D721Med (cell line): ENCODE results near the gene KIF6.
"Not testable (repeated sequence)": the region's sequence is repeated elsewhere in the genome, so short reads cannot be mapped to it uniquely, and the experiment has no call there.

Experiments used
- DNase-seq: peaks from one replicate; pipeline ENCODE4 v3.0.0; 2011; ENCODE audit warnings: low spot score; ENCODE audit not compliant: insufficient read length
- FAIRE-seq: peaks from 2 replicates; lab custom pipeline; 2011; peaks lifted over from hg19 to GRCh38; lab: Jason Lieb, UNC
- TF ChIP-seq, protein P1 (sequence below): IDR thresholded peaks from 2 replicates; pipeline ENCODE4 v1.5.1; 2012; ENCODE audit warnings: mild to moderate bottlenecking, control low read depth; ENCODE audit not compliant: insufficient read depth; ENCODE audit errors: missing control alignments

Gene KIF6

DNA sequence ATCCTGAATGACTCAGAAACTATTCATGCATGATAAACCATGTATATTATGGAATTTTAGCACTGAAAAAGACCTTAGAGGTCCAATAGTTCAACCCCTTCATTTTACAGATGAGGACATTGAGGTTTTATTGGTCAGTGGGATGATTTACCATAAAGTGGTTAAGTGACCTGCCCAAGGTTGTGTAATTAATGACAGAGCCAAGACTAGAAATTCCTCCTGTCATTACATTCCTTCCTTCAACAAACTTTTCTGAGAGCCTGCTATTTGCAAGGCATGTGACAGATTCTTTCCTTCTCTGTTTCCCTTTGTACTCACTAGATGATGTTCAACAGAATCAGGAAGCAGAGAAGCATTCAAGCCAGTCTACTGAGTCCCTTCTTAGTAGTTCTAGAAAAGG is 232.0 kb downstream of the KIF6 start:
- no peak for DNase-seq
- TF ChIP-seq, protein P1, sequence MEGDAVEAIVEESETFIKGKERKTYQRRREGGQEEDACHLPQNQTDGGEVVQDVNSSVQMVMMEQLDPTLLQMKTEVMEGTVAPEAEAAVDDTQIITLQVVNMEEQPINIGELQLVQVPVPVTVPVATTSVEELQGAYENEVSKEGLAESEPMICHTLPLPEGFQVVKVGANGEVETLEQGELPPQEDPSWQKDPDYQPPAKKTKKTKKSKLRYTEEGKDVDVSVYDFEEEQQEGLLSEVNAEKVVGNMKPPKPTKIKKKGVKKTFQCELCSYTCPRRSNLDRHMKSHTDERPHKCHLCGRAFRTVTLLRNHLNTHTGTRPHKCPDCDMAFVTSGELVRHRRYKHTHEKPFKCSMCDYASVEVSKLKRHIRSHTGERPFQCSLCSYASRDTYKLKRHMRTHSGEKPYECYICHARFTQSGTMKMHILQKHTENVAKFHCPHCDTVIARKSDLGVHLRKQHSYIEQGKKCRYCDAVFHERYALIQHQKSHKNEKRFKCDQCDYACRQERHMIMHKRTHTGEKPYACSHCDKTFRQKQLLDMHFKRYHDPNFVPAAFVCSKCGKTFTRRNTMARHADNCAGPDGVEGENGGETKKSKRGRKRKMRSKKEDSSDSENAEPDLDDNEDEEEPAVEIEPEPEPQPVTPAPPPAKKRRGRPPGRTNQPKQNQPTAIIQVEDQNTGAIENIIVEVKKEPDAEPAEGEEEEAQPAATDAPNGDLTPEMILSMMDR = no peak
- FAIRE-seq = no peak

DNA sequence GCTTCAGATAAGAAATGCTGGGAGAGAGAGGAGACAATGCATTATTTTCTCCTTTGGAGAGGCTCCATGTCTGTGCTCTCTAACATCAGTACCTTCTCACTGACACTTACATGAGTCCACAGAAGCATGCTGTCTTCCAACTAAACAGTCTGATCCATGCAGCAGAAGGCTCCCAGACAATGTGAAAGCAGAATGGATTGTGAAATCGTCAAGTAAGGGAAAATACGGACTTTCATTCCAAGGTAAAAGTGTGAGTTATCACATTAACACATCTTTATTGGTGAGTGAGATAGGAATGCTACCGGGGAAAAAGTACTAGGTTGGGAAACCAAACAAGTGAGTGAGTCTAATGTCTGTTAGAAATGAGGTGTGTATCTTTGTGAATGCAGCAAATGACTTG is 235.1 kb downstream of the KIF6 start:
- DNase-seq = no peak
- no peak for FAIRE-seq

DNA sequence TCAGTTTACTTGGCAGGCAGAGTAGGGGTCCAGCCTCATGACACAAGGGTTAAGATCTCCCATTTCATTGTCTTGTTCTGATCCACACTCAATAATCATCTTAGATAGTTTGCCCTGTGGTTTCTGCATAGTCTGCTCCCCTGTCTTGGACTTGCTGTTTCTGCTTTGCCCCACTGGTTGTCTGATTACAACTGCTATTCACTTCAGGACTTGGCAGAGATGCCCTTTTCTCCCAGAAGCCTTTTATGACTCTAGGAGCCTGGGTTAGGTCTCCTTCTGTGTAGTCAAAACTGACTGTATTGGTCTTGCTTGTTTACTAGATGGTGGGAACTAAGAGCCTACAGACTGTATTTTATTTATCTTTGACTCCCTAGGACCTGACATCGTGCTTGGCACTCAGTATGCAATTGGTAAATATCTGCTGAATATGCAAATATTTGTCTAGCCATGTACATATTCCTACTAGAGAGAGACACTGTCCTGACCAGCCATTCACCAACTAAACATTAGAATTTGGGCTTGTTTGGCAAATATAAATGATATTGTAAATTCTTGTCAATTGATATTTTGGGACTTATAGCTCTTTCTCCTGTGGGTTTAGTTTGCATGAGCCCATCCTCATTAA is 236.8 kb downstream of the KIF6 start:
- DNase-seq = no peak
- FAIRE-seq = no peak
- TF ChIP-seq, protein P1 = no peak

More for the DNA sequence above, 235.1 kb downstream of the KIF6 start:
- TF ChIP-seq, protein P1 = no peak

DNA sequence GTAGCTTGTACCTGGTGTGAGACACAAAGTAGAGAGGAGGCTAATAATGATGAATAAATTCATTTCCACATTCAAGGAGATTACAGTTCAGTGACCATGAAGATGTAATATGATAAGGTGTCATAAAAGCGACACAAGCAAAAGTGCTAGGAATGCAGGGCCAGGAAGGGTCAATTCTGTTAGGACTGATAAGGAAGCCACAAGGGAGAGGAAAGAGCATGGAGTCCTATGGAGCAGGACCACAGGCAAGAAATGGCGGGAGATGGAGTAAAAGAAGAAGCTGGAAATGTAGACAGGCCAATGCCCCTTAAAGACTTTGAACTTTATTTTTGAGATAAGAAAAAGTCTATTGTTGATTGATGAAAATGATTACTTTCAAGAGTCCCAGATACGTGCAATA is 240.9 kb downstream of the KIF6 start:
- FAIRE-seq = no peak
- TF ChIP-seq, protein P1 = no peak
- no peak for DNase-seq

DNA sequence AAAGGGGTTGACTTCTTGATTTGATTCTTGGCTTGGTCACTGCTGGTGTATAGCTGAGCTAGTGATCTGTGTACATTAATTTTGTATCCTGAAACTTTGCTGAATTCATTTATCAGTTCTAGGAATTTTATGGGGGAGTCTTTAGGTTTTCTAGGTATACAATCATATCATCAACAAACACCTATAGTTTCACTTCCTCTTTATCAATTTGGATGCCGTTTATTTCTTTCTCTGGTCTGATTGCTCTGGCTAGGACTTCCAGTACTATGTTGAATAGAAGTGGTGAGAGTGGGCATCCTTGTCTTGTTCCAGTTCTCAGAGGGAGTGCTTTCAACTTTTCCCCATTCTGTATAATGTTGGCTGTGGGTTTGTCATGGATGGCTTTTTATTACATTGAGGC is 245.4 kb downstream of the KIF6 start:
- not testable (repeated sequence) for DNase-seq, FAIRE-seq

DNA sequence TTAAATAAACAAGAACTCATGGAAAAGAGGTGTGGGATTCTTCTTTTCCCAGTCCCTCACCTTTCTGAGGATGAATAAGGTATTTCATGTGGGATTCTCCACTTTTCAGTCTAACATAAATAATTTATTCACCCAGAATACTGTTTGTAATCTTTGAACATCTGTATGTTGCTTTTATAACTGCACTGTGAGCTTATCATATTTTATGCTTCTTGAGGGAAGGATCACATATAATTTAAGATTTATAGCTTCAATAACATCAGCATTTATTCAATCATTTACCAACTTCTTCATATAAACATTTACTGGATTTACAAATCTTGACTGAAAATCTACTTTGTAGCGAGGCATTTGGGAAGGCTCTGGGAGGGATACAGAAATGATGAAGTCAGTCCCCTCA is 248.5 kb downstream of the KIF6 start:
- no peak for FAIRE-seq
- TF ChIP-seq, protein P1 = no peak
- no peak for DNase-seq

DNA sequence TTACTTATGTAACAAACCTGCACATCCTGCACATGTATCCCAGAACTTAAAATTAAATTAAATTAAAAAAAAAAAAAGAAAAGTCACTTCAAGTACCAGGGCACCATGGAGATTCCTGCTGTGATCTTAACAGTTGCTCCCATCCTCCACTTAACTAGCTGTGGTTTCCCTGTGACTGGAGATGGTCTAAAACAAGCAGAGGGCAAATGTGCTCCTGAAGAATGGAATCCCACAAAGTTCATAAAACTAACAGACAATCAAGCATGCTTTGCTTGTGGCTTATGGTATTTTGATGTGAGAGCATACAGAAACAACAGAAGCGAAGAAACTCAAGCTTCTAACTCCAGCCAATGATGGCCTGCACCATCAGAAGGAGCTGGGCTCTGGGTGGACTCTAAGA is 249.1 kb downstream of the KIF6 start:
- TF ChIP-seq, protein P1 = no peak
- DNase-seq (no peak), FAIRE-seq (no peak)
